Measurements from ENCODE around the gene SLC25A31.
A peak's percentile ranks its signal among the peaks of the same experiment; 100 is the strongest.

SLC25A31 gene

DNA sequence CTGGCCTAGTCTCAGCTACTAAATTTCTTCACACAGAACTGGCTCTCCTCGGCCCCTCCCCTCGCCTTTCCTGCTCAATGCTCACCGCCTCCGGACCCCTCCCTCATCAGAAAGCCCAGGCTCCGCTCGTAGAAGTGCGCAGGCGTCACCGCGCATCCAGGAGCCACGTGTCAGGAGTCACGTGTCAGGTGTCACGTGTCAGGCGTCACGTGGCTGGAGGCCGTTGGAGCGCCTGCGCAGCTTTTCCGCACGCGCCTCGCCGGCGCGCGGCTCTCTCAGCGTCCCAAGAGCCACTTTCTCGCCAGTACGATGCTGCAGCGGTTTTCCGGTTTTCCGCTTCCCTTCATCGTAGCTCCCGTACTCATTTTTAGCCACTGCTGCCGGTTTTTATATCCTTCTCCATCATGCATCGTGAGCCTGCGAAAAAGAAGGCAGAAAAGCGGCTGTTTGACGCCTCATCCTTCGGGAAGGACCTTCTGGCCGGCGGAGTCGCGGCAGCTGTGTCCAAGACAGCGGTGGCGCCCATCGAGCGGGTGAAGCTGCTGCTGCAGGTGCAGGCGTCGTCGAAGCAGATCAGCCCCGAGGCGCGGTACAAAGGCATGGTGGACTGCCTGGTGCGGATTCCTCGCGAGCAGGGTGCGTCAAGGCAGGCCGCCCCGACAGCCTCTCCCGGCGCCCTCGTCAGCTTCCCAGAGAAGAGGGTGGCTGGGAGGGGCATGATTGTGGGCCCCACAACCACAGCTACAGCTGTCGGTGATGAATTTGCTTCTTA lies at the start of gene SLC25A31:
TSS of gene SLC25A31 (plus strand) at position 259 of the 772 bp plus-strand sequence. CDS start at position 405, 146 bp downstream.
- peak; percentile 33 for DNase-seq (ENCODE audit: low spot score)

DNA sequence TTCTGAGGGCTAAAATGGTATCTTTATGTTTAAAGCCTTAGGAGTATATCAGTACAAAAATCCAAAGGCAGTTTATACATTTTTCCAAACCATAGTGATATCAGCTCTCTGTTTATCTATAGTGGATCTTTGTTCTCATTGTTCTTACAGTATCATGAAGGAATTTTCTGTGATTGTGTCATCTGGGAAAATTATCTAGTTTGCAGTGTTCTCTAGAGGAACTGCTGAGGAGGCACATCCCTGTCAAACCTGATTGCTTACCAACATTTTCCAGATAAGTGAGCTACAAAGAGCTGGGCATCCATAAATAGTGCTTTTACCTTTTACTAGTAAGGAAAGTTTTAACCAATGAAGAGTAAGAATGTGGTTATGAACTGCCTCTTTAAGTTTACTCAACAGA lies 44.9 kb upstream of the SLC25A31 start:
- DNase-seq (ENCODE audit: low spot score) = no peak

- DNase-seq (ENCODE audit: low spot score) = no peak
Observed at GRCh38 chr4:127686658-127687057, 43.5 kb upstream of the SLC25A31 start.

DNA sequence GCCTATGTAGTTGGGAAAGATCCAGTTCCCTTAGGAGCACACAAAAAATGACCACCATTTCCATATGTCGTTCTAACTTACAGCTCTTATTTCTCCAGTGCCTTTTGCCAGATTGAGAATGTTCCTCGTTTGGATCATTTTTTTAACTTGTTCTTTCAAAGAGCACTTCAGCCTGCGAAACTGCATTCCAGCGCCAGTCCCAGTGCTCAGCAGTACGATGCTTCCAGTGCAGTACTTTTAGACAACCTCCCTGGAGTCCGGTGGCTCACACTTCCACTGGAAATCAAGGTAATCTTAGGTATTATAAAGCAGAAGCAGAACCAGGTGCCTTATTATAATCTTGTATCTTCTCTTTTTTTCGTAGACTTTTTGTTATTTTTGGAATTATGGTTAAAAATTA lies 42.6 kb upstream of the SLC25A31 start:
- no peak for DNase-seq (ENCODE audit: low spot score)

DNA sequence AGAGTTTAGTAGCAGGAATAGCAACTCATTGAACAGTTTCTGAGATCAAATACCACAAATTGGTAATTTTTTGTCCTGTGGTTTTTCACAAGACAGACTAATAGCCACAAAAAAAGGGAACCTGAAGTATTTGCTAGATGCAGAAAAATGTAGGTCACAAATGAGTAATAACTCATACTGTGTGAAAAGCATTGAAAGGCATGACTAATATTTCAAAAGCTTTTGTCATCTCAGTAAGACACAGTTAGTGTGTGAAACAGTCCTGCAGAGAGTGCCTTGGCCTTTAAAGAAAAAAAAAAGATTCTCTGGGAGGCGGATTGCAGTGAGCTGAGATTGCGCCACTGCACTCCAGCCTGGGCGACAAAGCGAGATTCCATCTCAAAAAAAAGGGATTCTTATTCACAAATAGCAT lies 31.4 kb upstream of the SLC25A31 start:
- DNase-seq (ENCODE audit: low spot score) = no peak

GRCh38 chr4:127708985-127709384 lies 21.2 kb upstream of the SLC25A31 start:
- DNase-seq (ENCODE audit: low spot score) = no peak

DNA sequence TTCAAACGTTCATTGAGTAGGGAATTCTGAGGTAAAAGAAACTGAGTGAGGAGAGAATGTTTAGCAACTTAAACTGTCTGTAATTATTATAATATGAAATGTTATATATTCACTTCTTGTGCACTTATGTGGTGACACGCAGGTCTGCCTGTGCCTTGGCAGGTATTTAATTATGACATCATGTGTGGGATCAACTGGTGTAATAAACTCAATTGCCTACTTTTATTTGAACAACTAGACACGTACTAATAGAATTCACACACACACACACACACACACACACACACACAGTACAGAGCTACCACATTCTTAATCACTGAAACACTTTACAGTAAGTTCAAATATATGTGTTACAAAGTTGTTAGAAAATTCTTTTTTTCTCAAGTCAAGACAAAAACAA lies 20.7 kb upstream of the SLC25A31 start:
- no peak for DNase-seq (ENCODE audit: low spot score)

DNA sequence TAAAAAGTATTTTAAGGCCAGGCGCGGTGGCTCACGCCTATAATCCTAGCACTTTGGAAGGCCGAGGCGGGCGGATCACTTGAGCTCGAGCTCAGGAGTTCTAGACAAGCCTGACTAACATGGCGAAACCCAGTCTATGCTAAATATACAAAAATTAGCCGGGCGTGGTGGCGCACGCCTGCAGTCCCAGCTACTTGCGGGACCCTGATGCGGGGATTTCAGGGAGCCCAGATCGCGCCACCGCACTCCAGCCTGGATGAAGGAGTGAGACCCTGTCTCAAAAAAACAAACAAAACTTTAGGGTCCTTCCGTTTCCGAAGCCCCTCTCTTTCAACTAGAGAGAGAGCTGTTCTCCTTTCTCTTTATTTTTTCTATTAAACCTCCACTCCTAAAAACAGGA lies 1.2 kb downstream of the SLC25A31 start:
- no peak for DNase-seq (ENCODE audit: low spot score)

GRCh38 chr4:127732623-127733328 lies 2.6 kb downstream of the SLC25A31 start:
- DNase-seq (ENCODE audit: low spot score) = peak; percentile 48

DNA sequence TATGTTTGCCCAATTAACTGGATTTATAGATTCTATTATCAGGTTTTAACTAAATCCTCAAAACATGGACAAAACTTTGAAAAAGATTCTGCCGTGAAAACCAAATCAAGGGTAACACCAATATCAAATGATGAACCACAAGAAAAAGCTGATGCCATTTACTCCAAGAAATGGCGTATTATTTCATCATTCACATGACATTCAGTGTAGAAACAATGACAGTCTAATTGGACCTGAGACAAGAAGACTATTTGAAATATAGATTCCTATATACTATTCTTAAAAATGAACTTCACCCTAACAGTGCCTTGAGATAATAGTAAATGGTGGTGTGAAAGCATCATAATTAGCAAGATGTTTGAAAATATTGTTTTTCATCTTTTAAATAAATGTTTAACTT lies 4.8 kb downstream of the SLC25A31 start:
- DNase-seq (ENCODE audit: low spot score) = no peak

DNA sequence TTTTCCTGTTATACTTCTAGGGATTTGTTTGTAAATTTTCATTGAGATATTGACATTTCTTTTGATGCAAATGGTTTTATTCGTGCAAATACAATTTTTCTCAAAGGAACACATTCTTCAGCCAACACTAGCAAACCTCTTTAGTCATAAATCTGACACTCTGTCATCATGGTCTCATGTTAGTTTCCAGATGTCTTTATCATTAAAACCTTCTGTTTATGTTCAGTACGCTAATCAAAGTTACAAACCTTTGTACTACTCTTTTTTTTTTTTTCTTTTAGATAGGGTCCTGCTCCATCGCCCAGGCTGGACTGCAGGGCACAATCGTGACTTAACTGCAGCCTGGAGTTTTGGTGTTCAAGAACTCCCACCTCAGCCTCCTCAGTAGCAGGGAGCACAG lies 7.1 kb downstream of the SLC25A31 start:
- no peak for DNase-seq (ENCODE audit: low spot score)

- no peak for DNase-seq (ENCODE audit: low spot score)
Observed at GRCh38 chr4:127741247-127741646, 11.0 kb downstream of the SLC25A31 start.

DNA sequence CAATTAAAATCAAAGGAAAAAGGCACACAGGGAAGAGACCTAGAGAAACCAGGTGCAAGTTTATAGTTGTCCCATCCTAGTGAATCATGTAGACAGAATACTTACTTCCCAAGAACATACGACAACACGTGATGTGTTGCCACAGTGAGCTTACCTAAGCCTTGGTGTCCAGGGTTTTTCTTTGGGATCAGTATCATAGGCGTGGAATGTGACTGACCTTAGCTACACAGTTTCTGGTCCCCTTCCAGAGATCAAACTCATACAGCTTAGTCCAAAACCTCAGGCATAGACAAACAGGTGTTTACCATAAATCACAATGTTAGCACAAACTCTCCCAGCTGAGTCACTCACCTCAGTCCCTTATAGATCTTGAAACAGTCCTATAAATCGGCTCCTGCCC lies 17.7 kb downstream of the SLC25A31 start:
- DNase-seq (ENCODE audit: low spot score) = no peak

GRCh38 chr4:127748957-127749356 lies 18.8 kb downstream of the SLC25A31 start:
- no peak for DNase-seq (ENCODE audit: low spot score)

GRCh38 chr4:127756906-127757305 lies 26.7 kb downstream of the SLC25A31 start:
- no peak for DNase-seq (ENCODE audit: low spot score)

DNA sequence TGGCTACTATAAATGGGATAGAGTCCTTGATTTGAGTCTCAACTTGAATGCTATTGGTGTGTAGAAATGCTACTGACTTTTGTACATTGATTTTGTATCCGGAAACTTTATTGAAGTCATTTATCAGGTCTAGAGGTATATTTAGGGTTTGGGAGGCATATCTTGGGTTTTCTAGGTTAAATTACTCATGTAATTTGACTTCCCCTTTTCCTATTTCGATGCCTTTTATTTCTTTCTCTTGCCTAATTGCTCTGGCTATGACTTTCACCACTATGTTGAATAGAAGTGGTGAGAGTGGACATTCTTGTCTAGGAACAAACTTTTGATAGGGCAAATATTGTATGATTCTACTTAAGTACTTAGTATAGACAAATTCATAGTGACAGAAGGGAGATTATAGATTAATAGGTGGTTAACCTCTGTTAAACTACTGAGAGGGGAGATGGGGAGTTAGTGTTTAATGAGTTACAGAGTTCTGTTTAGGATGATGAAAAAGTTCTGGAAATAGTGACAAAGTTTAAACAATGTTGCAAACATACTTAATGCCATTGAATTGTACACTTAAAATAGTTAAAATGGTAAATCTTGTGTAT lies 29.1 kb downstream of the SLC25A31 start:
- no peak for DNase-seq (ENCODE audit: low spot score)

- DNase-seq (ENCODE audit: low spot score) = no peak
Observed at GRCh38 chr4:127759893-127760292, 29.7 kb downstream of the SLC25A31 start.

- DNase-seq (ENCODE audit: low spot score) = no peak
Observed at GRCh38 chr4:127771535-127772275, 41.5 kb downstream of the SLC25A31 start.

DNA sequence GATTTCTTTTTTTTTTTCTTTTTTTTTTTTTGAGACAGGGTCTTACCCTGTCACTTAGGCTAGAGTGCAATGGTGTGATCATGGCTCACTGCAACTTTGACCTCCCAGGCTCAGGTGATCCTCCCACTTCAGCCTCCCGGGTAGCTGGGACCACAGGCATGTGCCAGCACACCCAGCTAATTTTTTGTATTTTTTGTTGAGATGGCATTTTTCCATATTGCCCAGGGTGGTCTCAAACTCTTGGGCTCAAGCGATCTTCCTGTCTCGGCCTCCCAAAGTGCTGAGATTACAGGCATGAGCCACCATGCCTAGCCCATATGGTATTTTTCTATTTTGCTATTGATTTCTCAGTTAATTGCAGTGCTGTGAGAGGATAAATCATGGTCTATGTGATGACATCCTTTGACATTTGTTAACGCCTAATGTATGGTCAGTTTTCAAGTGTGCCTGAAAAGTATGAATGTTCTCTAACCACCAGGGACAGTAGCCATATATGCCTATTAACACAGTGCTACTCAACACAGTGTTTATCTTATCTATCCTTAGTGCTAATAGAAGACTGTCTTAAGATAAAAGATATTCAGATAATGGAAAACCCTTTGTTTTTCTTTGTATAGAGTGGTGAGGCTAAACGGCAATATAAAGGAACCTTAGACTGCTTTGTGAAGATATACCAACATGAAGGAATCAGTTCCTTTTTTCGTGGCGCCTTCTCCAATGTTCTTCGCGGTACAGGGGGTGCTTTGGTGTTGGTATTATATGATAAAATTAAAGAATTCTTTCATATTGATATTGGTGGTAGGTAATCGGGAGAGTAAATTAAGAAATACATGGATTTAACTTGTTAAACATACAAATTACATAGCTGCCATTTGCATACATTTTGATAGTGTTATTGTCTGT lies 42.8 kb downstream of the SLC25A31 start:
- no peak for DNase-seq (ENCODE audit: low spot score)

DNA sequence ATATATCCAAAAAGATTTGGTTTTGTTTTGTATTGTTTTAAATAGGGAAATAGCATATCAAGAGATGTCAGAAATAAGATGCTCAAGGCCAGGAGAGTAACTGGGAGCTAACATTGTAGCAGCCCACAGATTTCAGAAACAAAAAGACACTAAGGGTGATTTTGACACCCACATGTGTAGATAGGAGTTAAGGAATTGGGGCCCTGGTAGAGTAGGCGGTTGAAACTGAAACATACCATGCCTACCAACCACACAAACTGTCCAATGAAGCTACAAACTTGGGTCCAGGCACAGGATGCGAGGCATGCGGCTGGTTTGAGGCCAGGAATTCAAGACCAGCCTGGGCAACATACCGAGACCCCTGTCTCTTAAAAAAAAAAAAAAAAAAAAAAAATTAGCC lies 45.6 kb downstream of the SLC25A31 start:
- no peak for DNase-seq (ENCODE audit: low spot score)

GRCh38 chr4:127776620-127777019 lies 46.4 kb downstream of the SLC25A31 start:
- DNase-seq (ENCODE audit: low spot score) = no peak
